H1 (cell line): ENCODE data around the gene RETSAT. TPM values are rescaled to one million over a fixed set of nuclear protein-coding genes. Genes with fewer than 3 reads are reported as not detected.

ENCODE experiments used
- CHD7 ChIP-seq: fragments of 300-600 bp; sonication (generic); IDR thresholded peaks from 2 replicates; pipeline ENCODE4 v1.7.1; 2012; ENCODE audit warnings: low read length, moderate library complexity, mild to moderate bottlenecking, inconsistent platforms; ENCODE audit not compliant: insufficient replicate concordance
- EGR1 ChIP-seq: IDR thresholded peaks from 2 replicates; pipeline ENCODE4 v1.6.1; 2011; ENCODE audit warnings: low read depth, low read length, borderline replicate concordance
- KDM5A ChIP-seq: fragments of 200-600 bp; IDR thresholded peaks from 2 replicates; pipeline ENCODE4 v1.7.1; 2012; ENCODE audit warnings: mild to moderate bottlenecking, low read length, inconsistent platforms, mixed read lengths
- SRF ChIP-seq: IDR thresholded peaks from 2 replicates; pipeline ENCODE4 v1.6.1; 2011; ENCODE audit warnings: mild to moderate bottlenecking, low read depth, low read length, moderate library complexity
- polyA plus RNA-seq, 7 experiments: library from polyadenylated mRNA; depleted of rRNA in 3 of 7; stranded (reverse) in 5 of 7; unstranded in 2 of 7; fragments of >200 nt in 5 of 7; fragments of 200-250 nt in 2 of 7; gene quantifications; 1 replicate in 5 of 7; 2 replicates in 1 of 7; 4 replicates in 1 of 7; pipeline versions ENCODE4 v1.2.1 to v1.2.3, GENCODE V29; 2011 to 2013; ENCODE audit warnings: missing spikeins in 2 of 7, mixed read lengths in 2 of 7
- total RNA-seq: library from RNA; stranded (reverse); fragmentation: NEBNext Ultra II Directional; extraction: Animal tissue kit (Norgen Biotek cat#: 25700); gene quantifications from 2 replicates; pipeline ENCODE4 v1.2.1, GENCODE V29; 2021

Gene RETSAT
- total and polyA plus RNA-seq, 2 of the 8 experiments (the other 6 are each of a cell fraction or from before 2014, with no cell fraction given): 15.8 to 16.7 TPM

DNA sequence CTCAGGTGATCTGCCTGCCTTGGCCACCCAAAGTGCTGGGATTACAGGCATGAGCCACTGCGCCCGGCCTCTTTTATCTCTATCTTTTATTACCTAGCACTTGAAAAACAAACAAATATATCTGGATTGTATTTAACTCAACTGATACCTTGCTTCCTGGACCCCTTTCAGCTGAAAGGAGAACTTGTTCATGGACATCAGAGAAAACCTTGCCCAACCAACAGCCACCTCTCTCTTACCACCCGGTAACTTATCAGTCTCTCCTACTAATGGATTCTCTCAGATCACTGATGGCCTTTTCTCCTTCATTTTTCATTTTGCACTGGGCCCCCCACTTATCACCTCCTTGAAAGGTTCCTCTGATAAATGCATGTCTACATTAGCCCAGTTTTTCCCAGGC lies 6.7 kb downstream of the RETSAT start (continued):
- no peak for TF ChIP-seq CHD7
- no peak for TF ChIP-seq SRF
- TF ChIP-seq EGR1: no peak
- TF ChIP-seq KDM5A: no peak
